Erythroblast (primary cell): ENCODE measurements around the gene TRIM65.

Experiments used
- GATA1 ChIP-seq: IDR thresholded peaks from 2 replicates; pipeline ENCODE4 v1.6.1; 2011; ENCODE audit warnings: low read depth, mild to moderate bottlenecking, control low read depth, low read length, moderate library complexity
- POLR2A ChIP-seq: IDR thresholded peaks from 2 replicates; pipeline ENCODE4 v1.6.1; 2011; ENCODE audit warnings: mild to moderate bottlenecking, low read length

DNA sequence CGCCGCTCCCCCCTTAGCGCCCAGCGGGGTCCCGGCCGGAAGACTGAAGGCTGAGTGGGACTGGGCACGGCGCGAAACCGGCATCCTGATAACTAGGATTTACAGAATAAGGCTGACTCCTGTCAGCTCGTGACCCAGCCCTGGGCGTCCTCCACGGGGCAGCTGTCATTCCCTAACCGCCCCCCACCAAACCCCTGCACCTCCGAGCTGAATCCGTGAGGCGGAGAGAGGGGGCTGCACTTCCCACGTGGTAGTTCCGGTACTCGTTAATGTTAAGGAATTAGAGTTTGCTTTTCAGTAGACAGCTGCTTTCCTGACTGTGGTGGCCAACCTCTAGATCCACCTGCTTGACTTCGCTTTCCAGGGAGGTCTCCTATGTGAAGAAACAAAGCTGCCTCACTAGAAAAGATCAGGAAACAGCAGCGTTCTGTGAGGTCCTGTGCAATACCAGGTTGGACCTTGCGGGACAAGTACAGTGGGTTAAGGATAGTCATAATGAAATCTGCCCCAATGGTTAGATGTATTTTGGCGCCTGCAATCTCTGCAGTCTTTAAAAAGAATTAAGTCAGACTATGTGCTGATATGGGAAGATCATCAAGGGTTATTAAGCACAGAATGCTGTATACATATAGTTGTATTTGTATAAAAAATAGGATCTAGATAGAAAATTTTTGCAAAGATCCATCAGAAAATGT is 40.5 kb downstream of the TRIM65 start:
- TF ChIP-seq POLR2A (no peak), GATA1 (no peak)
